HG03469 (cell line): Measurements from ENCODE around the gene WDFY2.

ENCODE experiments used
- ATAC-seq: cut with Tn5 transposase; IDR thresholded peaks from one replicate; pipeline ENCODE4 v1.9.1; 2021; ENCODE audit warnings: mild to moderate bottlenecking, moderate library complexity, moderate number of reproducible peaks; ENCODE audit not compliant: unreplicated experiment

The WDFY2 gene

GRCh38 chr13:51729866-51730553, 145.7 kb downstream of the WDFY2 start:
- ATAC-seq, result no peak

- ATAC-seq, result no peak
These were observed 146.7 kb downstream of the WDFY2 start for GRCh38 chr13:51730927-51731326.

GRCh38 chr13:51731759-51732158, 147.5 kb downstream of the WDFY2 start:
- no peak for ATAC-seq

- no peak for ATAC-seq
These were observed 149.4 kb downstream of the WDFY2 start for GRCh38 chr13:51733374-51734298.

GRCh38 chr13:51734786-51735185, 150.5 kb downstream of the WDFY2 start:
- ATAC-seq, result no peak

- no peak for ATAC-seq
These were observed 153.3 kb downstream of the WDFY2 start for GRCh38 chr13:51737609-51738008.

GRCh38 chr13:51738226-51738905, 154.1 kb downstream of the WDFY2 start:
- no peak for ATAC-seq

GRCh38 chr13:51739027-51739764, 154.9 kb downstream of the WDFY2 start:
- ATAC-seq, result no peak

GRCh38 chr13:51740698-51741097, 156.4 kb downstream of the WDFY2 start:
- ATAC-seq, result no peak

GRCh38 chr13:51742031-51742430, 157.8 kb downstream of the WDFY2 start:
- no peak for ATAC-seq

GRCh38 chr13:51742611-51743010, 158.3 kb downstream of the WDFY2 start:
- ATAC-seq, result no peak

- ATAC-seq, result no peak
These were observed 161.0 kb downstream of the WDFY2 start for GRCh38 chr13:51745243-51745642.

GRCh38 chr13:51746802-51747201, 162.5 kb downstream of the WDFY2 start:
- ATAC-seq, result no peak

- no peak for ATAC-seq
These were observed 163.5 kb downstream of the WDFY2 start for GRCh38 chr13:51747438-51748434.

GRCh38 chr13:51756651-51757050, 172.4 kb downstream of the WDFY2 start:
- ATAC-seq, result no peak

GRCh38 chr13:51758691-51759090, 174.4 kb downstream of the WDFY2 start:
- no peak for ATAC-seq

- ATAC-seq, result no peak
These were observed 175.0 kb downstream of the WDFY2 start for GRCh38 chr13:51759240-51759639.

- ATAC-seq, result no peak
These were observed 176.3 kb downstream of the WDFY2 start for GRCh38 chr13:51760592-51760991.

- no peak for ATAC-seq
These were observed 177.5 kb downstream of the WDFY2 start for GRCh38 chr13:51761643-51762350.
